Fibroblast of lung (primary cell): ENCODE measurements around the gene NOD1.

ENCODE experiments used
- EZH2 ChIP-seq: IDR thresholded peaks from 2 replicates; pipeline ENCODE4 v1.5.1; 2012; ENCODE audit warnings: low read length, control low read depth, mild to moderate bottlenecking; ENCODE audit errors: missing control alignments
- TF ChIP-seq, protein P1 (sequence below), 2 donors: IDR thresholded peaks in 1 of 2; conservative IDR thresholded peaks in 1 of 2; 1 replicate in 1 of 2; 2 replicates in 1 of 2; pipeline ENCODE4 v1.5.1; 2011 to 2012; ENCODE audit warnings: low read length in 2 of 2, control low read depth in 1 of 2, inconsistent platforms in 1 of 2, low read depth in 1 of 2, mild to moderate bottlenecking in 1 of 2

DNA sequence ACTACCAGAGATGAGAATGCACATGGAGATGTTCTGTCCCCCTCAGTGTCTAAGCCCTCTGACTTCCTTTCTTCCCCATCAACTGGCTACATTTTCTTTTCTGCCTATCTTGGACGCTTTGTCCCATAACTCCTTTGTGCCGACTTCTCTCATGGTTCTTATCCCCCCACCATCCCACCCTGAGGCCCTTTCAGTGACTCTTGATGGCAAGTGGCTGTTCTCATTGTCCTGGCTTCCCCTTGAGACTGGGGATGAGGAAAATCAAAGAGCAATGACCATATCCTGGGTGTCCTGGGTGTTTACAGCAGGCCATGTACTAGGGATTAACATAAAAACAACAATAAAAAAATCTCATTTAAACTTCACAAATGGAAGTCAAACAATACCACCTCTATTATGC is 44.9 kb upstream of the NOD1 start:
- TF ChIP-seq, protein P1, sequence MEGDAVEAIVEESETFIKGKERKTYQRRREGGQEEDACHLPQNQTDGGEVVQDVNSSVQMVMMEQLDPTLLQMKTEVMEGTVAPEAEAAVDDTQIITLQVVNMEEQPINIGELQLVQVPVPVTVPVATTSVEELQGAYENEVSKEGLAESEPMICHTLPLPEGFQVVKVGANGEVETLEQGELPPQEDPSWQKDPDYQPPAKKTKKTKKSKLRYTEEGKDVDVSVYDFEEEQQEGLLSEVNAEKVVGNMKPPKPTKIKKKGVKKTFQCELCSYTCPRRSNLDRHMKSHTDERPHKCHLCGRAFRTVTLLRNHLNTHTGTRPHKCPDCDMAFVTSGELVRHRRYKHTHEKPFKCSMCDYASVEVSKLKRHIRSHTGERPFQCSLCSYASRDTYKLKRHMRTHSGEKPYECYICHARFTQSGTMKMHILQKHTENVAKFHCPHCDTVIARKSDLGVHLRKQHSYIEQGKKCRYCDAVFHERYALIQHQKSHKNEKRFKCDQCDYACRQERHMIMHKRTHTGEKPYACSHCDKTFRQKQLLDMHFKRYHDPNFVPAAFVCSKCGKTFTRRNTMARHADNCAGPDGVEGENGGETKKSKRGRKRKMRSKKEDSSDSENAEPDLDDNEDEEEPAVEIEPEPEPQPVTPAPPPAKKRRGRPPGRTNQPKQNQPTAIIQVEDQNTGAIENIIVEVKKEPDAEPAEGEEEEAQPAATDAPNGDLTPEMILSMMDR (conservative IDR thresholded peaks at IDR 0.05 in 1 of 2, IDR thresholded peaks at IDR 0.05 in 1 of 2; ENCODE audit: low read depth in 1 of 2, low read length in 2 of 2) = no peak
- TF ChIP-seq EZH2 = no peak
